HG03460 (cell line): ENCODE measurements around the gene PRSS56.

Source experiments
- ATAC-seq: cut with Tn5 transposase; IDR thresholded peaks from one replicate; pipeline ENCODE4 v1.9.1; 2021; ENCODE audit not compliant: unreplicated experiment

Gene PRSS56

DNA sequence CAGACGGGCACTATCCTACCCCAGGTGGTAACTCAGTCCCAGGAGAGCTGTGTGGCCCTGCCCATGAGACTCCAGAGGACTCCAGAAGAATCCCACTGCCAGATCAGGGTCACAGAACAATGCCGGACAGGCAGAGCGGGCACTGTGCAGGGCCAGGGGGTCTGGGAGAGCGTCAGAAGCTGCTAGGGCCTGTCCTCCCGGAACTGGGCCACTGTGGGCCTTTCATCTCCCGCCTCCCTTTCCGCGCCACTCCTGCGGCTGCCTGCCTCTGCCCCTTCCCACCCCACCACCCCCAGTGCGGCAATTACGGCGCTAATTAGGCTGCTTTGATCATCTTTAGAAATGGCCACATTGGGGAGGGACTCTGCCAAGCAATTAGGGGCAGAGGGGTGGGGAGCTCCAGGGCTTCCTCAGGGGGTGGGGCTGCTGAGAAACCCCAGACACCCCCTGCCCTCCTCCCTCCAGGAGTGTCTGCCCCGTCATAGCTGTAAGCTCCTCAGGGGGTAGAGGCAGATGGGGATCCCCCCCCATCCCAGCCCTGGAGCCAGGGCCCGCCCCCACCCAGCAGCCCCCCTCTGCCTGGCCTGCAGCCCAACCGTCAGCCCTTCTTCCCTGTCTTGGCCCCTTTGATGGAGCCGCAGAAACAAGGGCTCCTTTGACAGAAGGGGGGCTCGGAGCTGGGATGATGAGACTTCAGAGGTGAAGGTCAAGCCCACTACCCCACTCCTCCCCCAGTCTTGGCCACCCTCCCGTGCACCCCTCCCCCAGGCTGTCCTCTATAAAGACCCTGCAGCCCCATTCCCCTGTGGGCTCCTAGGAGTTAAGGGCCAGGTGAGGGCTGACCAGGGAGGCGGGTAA lies at the start of gene PRSS56:
TSS of gene PRSS56 (plus strand) at position 808 of the 858 bp plus-strand sequence. CDS start 211 bp downstream, outside the sequence.
- ATAC-seq, result no peak

DNA sequence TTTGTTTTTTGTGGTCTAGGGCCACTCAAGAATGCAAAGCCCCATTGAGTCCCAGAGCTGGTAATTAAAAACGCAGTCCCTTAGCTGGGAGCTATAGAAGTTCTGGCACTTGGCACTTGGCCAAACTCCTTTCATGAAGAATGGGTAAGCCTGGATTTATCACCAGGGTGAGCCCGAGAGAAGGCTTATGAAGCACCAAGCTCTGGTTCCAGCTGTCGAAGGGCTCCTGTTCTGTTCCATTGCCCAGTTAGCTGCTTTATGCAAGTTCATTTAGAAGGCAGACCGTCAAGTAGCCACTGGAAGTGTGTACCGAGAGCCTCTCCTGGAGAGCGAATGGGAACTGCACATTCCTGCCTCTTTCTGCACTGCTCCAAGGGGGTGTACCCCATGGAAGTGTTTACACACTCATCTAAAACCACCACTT lies 46.7 kb upstream of the PRSS56 start:
- no peak for ATAC-seq

DNA sequence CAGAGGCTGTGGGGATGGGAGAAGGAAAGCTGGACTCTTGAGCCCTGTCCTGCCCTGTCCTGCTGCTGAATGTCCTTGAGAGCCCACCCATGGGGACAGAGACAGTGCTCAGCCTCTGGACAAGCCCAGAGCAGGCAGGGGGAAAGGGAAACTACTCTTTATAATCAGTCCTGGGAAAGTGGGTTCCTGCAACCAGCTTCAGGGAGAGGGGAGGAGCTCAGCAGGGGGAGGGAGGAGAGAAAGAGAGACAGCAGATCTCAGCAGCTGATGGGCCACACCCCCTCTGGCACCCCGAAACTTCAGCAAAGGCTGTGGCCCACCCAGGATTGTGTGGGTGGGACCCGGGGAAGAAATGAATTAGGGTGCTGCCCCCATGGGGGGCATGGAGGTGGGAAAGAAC lies 44.1 kb upstream of the PRSS56 start:
- no peak for ATAC-seq

DNA sequence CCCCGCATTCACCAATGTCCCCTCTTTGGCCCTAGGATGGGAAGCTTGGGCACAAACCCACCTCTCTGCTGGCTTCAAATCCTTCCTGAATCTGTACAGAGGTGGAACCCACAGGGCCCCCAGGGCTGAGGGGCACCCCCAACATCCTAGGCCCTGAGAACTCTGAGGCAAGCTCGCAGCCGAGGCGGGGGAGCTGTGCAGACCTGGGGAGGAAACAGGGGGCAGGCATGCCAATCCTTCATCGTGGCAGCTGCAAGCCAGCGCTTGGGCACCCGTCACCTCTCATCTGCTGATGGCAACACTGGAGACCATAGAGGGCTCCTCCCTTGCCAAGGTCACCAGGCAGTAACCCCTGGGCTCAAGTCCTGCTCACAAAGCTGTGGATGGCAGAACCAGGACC lies 43.4 kb upstream of the PRSS56 start:
- no peak for ATAC-seq

DNA sequence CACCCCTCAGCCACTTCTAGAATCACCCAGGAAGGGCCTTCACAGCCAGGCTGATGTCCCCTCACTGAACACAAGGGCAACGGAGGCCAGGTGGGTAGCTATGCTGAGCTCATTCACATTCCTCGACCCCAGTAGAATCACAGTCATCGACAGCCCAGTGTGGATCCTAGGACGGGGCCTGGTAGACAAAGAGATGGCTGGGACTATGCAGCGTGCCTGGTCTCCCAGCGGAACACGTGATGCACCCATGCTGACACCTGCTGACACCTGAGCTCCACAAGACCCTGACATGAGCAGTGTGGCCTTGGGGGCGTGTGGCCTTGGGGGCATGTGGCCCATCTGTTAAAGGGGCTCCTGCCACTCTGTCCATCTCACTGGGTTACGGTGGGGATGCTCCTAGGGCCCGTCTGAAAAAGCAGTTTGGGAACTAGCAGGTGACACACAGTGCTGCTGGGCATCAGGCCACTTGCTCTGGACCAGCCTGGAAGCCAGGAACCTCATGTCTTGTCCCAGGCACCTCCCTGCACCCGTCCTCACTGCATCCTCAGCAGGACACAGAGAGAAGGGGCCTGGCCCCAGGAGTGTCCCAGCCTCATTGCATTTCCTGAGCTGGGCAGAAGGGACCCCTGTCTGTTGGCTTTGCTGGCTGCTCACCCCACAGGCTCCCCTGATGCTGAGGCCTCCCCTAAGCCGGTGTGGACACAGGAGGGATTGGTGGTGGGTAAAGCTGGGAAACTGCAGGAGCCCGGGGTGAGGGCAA lies 42.3 kb upstream of the PRSS56 start:
- ATAC-seq, result no peak

DNA sequence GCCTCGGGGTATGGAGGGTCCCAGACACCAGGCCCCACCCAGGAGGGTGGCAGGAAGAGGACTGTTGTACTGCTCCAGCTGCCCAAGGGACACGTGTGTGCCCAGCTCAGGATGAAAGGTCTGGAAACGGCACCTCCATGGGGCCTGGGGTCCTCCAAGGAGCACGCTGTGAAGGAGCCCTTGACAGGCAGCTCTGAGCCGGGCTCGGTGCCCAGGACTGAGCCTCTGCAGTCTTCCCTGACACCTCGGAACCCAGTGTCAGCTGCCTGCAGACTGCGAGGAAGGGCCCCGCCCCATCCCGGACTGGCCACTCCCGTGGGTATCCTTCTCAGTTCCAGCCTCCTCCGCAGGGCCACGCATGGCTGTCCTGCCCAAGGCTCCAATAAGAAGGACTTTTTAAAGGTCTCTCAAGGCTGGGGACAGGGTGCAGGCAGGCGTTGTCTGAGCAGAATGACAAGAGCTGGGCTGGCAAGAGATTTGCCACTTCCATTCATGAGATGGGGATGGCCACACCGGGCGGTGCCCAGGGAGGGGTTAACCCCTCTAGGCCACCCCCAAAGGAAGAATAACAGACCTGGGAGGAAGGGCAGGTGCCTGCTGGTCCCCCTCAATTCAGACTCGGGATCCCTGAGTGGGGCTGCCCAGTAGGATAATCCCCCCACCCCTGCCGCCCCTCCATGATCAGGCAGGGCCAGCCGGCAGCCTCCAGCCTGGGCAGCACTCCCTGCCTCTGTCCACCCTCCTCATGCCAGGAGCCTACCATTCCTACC lies 41.4 kb upstream of the PRSS56 start:
- no peak for ATAC-seq

DNA sequence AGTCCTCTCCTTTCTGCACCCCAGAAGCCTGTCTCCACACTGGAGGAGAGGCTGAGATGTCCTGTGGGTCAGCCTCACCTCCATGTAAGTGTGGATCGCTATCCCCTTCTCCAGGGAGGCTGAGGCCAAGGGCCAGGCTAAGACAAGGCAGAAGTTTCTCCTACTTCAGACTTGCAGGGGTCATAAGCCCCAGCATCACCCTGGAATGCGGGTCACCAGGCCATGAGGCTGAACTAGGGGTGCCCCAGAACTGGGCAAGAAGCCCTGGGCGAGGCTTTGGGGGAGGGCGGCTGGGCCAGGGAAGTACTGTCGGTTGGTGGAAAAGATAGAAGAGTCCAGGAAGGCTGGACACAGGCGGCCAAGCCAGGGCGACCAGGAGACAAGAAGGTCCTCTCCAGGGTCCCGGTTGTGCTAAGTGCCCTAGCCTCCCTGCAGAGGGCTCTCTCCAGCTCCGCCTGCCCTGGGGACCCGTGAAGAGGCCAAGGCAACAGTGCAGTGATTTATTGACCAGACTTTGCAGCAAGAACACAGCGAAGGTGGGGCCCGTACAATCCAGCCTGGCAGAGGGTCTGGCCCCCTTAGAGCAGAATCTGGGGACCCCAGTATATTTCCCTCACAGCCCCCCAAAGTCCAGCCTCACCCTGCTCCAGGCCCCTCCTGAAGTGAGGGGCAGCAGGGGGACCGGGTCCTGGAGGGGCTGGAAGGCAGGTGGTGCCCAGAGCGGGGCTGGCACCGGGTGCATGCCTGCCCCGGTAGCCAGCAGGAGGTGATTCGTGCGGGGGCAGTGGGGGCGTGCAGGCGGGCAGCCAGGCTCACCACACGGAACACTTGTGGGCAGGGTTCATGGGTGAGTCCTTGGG lies 40.6 kb upstream of the PRSS56 start:
- no peak for ATAC-seq

DNA sequence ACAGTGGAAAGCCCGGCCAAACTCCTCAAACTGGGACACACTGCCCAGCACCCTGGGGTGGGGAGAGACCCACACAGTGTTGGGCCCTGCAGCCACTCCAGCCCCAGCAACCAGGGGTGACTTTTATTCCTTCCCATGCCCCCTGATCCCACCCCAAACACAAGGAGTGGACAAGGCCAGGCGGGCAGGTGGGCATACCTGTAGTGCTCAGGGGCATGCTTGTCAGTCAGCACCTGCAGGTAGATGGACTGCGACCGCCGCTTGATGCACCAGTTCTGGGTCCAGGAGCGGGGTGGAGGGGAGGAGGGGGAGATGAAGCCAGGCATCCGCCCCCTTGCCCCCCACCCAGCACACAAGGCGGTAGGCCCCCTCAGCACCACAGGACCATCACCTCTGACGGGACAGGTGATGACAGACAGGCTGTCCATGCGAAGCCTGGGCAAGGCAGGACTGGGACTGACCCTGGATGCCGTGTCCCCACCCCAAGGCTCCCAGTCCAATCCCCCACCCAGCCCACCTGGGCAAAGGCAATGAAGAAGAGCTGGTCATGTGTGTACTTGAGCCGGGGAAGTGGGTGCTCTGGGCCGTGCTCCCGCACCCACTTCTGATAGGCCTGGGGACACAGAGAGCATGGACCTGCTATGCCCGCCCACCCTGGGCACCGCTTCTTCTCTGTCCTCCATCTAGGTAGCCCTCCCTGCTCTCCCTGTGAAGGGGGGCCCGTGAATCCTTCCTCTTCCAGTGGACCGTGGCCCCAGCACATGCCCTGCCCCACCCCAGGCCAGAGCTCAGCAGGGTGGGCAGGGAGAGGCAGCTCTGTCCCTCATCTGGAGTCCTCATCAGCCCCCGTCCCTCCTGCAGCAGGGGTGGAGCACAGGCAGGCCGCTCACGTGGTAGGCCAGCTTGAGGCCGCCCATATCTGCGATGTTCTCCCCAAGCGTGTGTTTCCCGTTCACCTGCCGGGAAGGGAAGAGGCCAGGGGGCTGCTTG lies 39.7 kb upstream of the PRSS56 start:
- no peak for ATAC-seq

DNA sequence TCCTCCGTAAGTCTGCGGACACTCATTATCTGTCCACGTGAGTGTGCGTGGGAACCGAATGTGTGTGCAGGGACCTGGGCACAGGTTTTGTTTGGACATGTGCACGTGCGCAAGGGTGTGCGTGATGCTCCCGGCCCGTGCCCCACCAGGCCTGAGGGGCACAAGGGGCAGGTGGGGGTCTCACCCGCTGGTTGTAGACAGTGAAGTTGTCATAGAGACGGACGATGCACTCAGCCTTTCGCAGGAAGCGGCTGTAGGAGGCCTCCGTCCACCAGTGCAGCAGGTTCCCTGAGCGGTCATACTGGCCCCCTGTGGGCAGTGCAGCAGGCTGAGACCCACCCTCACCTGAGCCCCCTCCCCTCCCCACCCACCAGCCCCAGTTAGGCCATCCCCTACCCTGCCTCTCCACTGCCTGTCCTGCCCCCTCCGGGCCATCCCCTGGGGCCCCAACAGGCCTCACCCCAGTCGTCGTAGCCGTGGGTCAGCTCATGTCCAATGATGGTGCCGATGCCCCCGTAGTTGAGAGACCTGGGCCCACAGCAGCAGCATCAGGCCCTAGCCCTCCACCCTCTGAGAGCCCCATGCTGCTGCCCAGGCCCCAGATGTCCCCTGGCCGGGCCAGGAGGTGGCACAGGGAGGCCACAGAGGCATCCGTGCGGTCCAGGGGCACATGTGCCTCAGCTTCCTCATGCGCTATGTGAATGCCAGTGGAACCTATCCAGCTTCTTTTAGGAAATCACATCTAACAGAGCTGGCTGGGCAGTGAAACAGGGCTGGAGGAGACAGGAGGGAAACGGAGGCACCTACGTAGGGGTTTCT lies 38.7 kb upstream of the PRSS56 start:
- ATAC-seq, result no peak

DNA sequence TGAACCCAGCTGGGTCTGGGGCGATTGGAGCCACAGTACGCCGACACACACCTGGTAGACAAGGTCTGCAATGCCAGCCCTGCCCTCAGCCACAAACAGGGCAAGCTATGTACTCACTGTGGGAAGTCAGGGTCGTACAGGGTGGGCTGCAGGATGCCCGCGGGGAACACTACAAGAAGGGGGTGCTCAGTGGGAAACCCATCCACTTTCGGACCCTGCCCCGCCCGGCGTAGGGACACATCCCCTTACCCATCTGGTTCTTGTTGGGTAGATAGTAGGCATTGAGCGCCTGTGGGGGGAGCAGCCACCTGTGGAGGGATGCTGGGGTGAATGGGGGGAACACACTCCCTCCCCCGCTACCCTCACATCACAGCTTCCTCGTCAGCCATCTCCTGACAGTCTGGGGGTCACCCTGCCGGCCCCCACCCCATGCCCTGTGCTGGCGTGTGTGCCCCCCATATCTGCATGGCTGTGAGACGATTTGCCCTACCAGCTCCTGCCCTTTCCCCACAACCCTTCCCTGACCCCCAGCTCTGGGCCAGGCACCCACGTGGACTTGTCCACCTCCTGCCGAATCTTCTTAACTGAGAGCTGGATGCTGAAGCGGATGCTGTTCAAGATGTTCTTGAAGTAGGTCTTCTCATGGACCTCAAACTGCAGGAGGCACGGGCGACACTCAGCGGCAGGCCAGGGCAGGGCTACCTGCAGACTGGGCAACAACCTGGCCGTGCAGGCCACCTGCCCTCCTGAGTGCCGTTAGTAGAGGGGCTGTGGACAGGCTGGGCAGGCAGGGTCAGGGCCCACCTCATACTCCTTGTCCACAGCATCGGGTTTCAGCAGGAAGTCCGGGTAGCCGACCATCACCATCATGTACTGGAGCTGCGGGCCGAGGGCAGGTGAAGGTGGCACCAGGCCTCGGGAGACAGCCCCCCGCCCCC lies 37.6 kb upstream of the PRSS56 start:
- no peak for ATAC-seq

DNA sequence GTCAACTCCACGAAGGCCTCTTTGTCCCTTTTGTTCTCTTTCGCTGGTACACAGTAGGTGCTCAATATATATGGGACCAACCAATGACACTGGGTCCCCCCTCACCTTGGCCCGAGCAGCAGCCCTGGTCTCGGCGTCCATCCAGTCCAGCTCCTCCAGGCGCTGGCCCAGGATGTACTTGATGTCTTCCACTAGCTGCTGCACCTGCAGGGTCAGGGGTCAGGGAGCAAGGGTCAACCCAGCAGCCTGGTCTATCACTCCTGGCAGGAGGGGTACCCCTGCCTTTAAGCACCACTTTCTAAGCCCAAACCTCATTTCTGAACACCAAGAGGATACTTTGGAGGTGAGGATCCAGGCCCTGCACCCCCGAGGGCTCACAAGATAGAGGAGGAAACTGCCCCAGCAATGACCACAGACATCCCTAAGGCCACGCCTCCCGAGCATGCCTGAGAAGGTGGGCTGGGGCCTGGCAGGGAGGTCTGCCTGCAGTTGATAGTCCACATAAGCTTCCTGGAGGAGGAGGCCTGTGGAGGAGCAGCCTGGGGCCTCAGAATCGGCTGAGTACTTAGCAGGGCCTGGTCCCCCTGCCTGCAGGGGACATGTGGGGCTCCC lies 36.8 kb upstream of the PRSS56 start:
- ATAC-seq, result no peak

DNA sequence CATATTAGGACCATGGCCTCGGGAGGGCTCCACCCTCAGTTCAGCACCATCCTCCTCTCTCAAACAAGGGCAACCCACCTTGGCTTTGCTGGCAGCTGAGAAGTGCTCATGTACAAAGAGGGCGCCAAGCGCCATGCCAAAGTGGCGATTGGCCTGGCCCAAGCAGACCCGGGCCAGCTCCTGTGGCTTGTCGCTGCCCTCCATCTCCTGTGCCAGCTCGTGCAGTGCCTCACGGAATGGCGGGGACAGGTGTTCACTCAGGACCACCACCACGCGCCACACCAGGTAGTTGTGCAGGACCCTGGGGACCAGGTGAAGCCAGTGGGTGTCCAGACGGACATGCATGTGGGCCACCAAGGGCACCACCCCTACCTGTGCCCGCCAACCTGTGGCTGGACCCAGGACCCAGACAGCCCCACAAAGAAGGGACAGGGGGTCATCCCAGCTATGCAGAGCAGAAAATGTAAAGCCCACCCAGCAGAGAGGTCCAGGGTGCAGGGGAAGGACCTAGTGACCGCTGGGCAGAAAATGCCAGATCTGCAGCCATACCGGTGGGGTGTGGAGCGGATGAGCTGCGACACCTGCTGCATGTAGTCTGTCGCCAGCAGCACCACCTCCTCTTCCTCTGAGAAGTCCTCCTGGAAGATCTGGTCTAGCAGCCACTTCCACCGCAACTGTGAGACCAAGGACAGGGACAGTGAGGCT lies 36.1 kb upstream of the PRSS56 start:
- ATAC-seq, result no peak

DNA sequence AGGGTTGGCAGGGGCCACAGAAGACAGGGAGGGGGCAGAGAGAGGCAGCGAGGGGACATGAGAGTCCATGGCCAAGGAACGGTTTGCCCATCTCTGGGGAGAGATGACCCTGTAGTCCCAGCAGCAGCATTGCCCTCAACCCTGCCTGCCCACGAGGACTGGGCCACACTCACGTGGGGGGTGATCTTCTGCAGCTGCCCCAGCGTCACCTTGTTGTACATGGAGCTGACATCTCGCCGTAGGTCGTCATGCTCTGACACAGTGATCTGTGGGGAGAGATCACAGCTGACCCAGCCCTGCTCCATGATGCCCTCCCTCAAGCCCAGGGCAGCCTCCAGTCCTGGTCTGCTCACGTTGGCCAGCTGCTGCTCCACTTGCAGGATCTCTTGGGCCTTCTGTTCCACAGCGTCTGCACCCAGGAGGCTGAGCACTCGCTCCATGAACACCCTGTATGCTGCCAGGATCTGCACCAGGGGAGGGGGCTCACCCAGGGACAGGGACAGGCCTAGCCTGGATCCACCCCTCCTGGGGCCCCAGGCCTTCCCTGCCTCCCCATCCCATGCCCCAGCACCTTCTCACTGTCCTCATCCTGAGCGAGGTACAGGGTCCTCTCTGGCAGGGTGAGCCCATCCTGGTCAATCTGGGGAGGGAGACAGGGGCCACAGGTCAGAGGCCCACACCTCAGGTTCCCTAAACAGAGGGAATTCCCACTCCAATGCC lies 35.4 kb upstream of the PRSS56 start:
- no peak for ATAC-seq

DNA sequence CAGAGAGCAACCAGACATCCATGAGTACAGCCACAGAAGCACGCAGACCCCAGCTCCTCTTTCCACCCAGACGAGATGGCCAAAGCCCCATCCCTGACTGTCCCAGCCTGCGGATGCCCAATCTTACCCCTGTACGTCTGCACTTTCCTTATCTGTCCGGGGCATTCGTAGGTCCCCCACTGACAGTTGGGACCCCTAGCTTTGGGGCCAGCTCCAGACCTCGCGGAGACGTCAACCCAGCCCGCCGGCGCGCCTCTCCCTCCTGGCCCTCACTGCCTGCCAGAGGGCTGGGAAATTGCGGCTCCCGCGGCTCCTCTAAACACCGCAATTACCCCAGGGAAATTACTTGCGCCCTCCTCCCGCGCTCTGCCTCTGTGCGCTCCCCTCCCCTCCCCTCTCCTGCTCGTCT lies 34.8 kb upstream of the PRSS56 start:
- ATAC-seq, result no peak

DNA sequence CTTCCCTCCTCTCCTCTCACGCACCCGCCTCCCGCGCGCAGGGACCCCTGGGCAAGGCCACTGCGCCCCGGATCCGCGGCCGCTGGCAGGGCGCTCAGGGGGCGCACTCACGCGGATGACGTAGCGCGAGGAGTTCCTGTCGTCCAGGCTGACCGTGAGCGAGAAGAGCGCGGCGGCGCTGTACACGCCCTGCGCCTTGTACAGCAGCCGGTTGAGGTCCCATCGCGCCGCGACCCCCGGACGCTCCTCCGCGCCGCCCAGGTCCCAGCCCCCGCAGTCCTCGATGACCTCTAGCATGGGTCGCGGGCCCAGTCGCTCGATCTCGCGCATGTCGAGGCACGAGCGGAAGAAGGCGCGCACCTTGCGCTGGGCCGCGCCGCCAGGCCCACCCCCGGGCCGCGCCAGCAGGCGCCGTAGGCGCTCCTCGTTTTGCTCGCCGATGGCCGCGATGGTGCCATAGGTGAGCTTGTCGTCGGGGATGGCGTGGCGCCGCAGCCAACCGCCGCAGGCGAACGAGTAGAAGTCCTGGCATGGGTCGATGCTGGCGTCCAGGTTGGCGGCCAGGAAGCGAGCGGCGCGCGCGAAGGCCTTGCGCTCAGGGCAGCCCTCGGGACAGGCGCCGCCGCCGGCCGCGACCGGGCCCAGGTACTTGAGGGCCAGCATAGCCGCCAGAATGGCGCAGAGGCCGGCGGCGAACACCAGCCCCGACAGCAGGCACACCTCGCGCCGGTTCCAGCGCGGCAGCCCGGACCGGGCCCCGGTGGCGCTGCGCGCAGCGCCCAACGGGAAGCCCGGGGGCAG lies 34.2 kb upstream of the PRSS56 start:
- no peak for ATAC-seq
